ENCODE results near the gene LRP5. TPM values are rescaled to one million over a fixed set of nuclear protein-coding genes. Genes with fewer than 3 reads are reported as not detected.
A peak's percentile ranks its signal among the peaks of the same experiment; 100 is the strongest.

LRP5 gene
- total and polyA plus RNA-seq, 12 donors: 10.7 to 277 (median 75.8) TPM

DNA sequence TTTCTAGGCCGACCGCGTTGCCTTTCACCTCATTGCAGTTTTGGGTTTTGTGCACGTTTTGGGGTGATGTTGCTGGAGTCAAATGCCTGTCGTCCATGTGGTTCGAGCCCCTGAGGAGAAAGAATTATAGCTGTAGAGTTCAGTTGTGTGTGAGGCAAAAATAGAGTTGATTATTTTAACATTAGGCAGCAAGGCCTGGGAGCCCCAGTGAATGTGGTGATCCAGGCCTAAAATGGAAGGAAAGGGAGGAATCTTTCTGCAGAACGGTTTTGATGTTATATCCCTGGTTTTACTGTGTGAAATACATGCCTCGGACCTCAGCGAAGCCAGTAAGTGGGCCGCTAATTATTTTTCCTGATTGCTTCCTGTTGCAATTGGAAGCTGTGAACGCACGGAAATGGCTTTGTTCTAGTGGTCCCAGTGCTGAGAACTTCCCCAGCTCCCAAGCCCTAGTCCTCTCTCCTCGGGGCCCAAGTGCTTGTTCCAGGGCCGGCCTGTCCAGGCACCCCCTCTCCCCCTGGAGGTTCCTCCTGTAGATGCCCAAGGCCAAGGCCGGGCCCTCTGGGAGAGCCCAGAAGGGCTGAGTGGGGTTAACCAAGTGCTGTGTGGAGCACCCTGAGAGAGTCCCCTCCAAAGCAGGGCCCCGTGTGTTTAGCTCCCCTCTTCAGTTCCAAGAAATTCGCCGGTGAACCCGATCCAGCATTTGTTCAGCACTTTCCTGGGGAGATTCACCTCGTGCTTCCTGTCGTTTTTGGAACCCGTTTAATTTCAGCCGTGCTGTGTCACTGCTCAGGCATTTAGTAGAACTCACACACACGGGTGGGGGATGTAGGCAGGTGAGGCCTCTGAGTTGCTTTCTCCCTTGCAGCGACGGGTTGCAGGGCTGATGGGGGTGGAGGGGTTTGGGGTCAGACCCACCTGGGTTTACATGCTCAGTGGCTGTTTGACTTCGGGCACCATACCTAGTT is 2.1 kb downstream of the LRP5 start:
- peak overlapping the region; percentile 3 to 92 (median 75) for H3K27ac ChIP-seq
- H3K9me3 ChIP-seq (replicated peaks in 1 of 3): no peaks in the 10 kb centered on the region
- peaks cover 34 to 48% of the 10 kb centered on the region in 2 donors for H3K4me1 ChIP-seq (replicated peaks in 1 of 2)
- WGBS, 4 donors: 19 to 28% (median 25%) methylated on average over 23 to 27 of the region's 27 CpGs
- no peaks in the 10 kb centered on the region for H3K27me3 ChIP-seq
- intact Hi-C loops (cut with DNase I): loop anchor here (5.0 kb wide), 2 partner anchors 58 to 73 kb away; no protein-coding TSS in a partner anchor
- peak in 2 of 7 donors; percentile 46 to 50 for DNase-seq
- peak overlapping the region in 1 of 4 donors; percentile 97 for H3K4me3 ChIP-seq
- no peaks in the 10 kb centered on the region for H3K36me3 ChIP-seq (replicated peaks in 1 of 2)
- TF ChIP-seq, protein P1, sequence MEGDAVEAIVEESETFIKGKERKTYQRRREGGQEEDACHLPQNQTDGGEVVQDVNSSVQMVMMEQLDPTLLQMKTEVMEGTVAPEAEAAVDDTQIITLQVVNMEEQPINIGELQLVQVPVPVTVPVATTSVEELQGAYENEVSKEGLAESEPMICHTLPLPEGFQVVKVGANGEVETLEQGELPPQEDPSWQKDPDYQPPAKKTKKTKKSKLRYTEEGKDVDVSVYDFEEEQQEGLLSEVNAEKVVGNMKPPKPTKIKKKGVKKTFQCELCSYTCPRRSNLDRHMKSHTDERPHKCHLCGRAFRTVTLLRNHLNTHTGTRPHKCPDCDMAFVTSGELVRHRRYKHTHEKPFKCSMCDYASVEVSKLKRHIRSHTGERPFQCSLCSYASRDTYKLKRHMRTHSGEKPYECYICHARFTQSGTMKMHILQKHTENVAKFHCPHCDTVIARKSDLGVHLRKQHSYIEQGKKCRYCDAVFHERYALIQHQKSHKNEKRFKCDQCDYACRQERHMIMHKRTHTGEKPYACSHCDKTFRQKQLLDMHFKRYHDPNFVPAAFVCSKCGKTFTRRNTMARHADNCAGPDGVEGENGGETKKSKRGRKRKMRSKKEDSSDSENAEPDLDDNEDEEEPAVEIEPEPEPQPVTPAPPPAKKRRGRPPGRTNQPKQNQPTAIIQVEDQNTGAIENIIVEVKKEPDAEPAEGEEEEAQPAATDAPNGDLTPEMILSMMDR (IDR thresholded peaks at IDR 0.05): no peak
- no peak for TF ChIP-seq POLR2A (IDR thresholded peaks at IDR 0.05)

- peaks cover 34 to 56% of the 10 kb centered on the region in 2 donors for H3K4me1 ChIP-seq (replicated peaks in 1 of 2)
- peak overlapping the region in 1 of 4 donors; percentile 97 for H3K4me3 ChIP-seq
- 47 to 54% (median 51%) methylated on average over 15 to 19 of the region's 19 CpGs for WGBS, 4 donors
- peak; percentile 62 to 85 (median 81) for DNase-seq
- TF ChIP-seq POLR2A (IDR thresholded peaks at IDR 0.05): peak in 1 of 2 donors; percentile 58
- TF ChIP-seq, protein P1 (IDR thresholded peaks at IDR 0.05): no peak
- intact Hi-C loops (cut with DNase I): no loop called here
- H3K9me3 ChIP-seq (replicated peaks in 1 of 3): no peaks in the 10 kb centered on the region
- no peaks in the 10 kb centered on the region for H3K27me3 ChIP-seq
- H3K27ac ChIP-seq: peak overlapping the region; percentile 3 to 92 (median 75)
- H3K36me3 ChIP-seq (replicated peaks in 1 of 2): no peaks in the 10 kb centered on the region
Observed at GRCh38 chr11:68315171-68315920, 3.0 kb downstream of the LRP5 start.

DNA sequence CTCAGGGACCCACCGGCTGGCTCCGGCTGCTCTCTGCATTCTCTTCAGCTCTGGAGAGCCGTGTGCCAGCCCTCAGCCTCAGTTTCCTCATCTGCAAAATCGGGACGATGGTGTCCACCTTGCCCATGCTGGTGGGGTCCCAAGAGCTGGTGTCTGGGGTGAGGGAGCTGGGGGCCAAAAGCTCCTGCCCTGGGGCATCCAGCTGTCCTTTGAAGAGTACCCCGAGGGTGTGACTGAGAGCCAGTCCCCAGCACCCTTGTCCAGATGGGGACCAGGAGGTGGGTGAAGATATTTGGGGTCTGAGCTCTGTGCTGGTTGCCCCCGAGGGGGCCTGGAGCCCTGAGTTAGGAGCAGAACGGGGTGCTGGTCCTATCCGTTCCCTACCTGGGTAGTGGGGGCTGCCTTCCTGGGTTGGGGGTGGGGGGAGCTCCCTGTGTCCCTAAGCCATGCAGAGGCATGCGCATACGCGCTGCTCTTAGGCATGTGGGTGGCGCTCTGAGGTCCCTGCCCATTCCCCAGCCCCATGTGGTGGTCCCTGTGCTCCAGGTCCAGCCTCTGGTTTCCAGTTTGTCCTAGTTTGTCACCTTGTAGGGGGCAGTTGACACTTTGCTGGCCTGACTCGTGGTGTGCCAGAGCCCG is 4.9 kb downstream of the LRP5 start:
- Histone ChIP-seq H3K27me3 (no peaks in the 10 kb centered on the region), H3K4me3 (no peak overlapping the region), H3K4me1 (replicated peaks in 1 of 2) (peaks cover 42 to 74% of the 10 kb centered on the region in 2 donors), H3K9me3 (replicated peaks in 1 of 3) (no peaks in the 10 kb centered on the region), H3K36me3 (replicated peaks in 1 of 2) (no peaks in the 10 kb centered on the region), H3K27ac (peak overlapping the region in 3 of 5 donors; percentile 10 to 92 (median 70))
- 61 to 70% (median 66%) methylated on average over 5 to 15 of the region's 15 CpGs for WGBS, 4 donors
- no peak for DNase-seq
- intact Hi-C loops (cut with DNase I): no loop called here
- TF ChIP-seq POLR2A (IDR thresholded peaks at IDR 0.05): no peak
- TF ChIP-seq, protein P1 (IDR thresholded peaks at IDR 0.05): no peak

Data from adrenal gland (tissue), 12 donors.